HG02970 (cell line): ENCODE measurements around the gene WWC2.

Experiments used
- ATAC-seq: cut with Tn5 transposase; IDR thresholded peaks from one replicate; pipeline ENCODE4 v1.9.1; 2021; ENCODE audit warnings: mild to moderate bottlenecking, moderate library complexity, moderate number of reproducible peaks; ENCODE audit not compliant: unreplicated experiment, low FRiP score

WWC2 gene

DNA sequence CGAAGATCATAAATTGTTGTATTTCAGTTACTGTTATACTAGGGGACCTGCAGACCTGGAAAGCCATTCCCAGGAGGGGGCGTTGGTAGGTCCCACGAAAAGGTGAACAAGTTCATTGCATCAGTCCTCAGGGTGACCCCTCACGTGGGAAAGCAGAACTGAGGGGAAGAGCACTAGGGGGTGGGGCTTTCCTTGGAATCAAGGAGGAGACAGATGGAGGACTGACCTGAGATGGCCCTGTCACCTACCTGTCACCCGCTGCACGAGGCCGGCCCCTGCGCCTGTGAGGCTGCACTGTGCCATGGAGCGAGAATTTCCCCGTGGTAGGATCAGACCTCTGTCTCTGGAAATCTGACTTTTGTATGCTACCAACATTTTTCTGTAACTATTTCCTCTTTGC, 265.0 kb downstream of the WWC2 start:
- no peak for ATAC-seq

DNA sequence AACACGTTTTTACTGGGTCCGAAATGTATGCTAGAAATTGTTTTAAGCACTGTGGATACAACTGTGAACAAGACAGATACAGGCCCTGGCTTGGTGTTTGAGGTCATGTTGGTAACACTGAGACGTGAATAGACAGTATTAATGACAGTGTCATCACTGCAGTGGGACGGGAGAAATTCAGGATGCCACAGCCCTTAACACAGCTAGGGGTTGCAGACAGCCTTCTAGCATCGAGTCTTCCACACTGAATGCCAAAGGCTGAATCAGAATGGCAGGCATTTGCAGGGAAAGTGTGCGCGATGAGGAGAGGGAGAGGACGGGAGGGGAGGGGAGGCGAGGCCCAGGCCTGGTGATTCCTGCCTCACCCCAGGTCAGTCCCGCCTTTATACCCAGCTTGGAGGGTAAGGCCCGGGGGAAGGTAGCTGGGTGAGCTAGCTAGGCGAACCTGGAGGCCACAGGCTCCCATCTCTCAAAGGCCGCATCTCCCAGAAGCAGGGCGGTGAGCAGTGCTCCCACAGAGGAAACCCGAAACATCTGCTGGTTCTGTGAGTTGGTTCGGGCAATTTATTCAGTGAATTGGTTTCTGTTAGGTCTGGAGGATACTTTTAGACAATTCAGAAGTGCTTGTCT, 267.3 kb downstream of the WWC2 start:
- no peak for ATAC-seq

DNA sequence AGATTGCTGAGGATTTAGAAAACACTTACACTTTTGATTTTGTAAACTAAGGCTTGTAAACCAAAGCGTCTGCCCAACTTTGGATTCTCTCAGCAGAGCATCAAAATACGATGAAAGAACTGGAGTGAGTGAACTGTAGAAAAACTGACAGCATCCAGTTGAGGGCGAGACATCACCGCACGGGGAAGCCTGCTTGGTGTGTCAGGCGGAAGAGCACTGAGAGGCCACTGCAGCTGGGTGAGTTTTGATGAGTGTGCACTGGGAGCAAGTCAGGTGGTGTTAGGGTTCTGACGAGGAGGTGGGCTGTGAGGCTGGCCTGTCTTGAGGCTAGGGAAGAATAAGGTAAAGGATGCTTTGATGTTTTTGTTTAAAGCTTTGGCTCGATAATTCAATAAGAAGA, 270.0 kb downstream of the WWC2 start:
- ATAC-seq, result no peak
